Esophagus mucosa (tissue), 1 donor: Measurements from ENCODE around the gene PPP4C. TPM values are rescaled to one million over a fixed set of nuclear protein-coding genes. Genes with fewer than 3 reads are reported as not detected.

Experiments
- ATAC-seq: fragments of 200-7000 bp; cut with Tn5 transposase; one replicate; pipeline ENCODE4 v1.9.1; 2020
- total RNA-seq: library from RNA; stranded (reverse); gene quantifications from one replicate; pipeline ENCODE4 v1.2.4, GENCODE V29; 2023
- donor health status: DM: yes; HTN: yes; CAD: no.

PPP4C gene
- total RNA-seq, 1 donor from 2014 or later: 112 TPM

GRCh38 chr16:30083216-30084055, 7.6 kb downstream of the PPP4C start:
- no peak for ATAC-seq

GRCh38 chr16:30084096-30084815, 8.5 kb downstream of the PPP4C start:
- no peak for ATAC-seq

- ATAC-seq: no peak
These were observed 9.0 kb downstream of the PPP4C start for GRCh38 chr16:30084816-30085159.

- ATAC-seq: no peak
These were observed 9.5 kb downstream of the PPP4C start for GRCh38 chr16:30085247-30085646.

- ATAC-seq: no peak
These were observed 10.0 kb downstream of the PPP4C start for GRCh38 chr16:30085820-30086219.

GRCh38 chr16:30086291-30087140, 10.7 kb downstream of the PPP4C start:
- no peak for ATAC-seq

GRCh38 chr16:30087181-30087898, 11.5 kb downstream of the PPP4C start:
- ATAC-seq: no peak

GRCh38 chr16:30088237-30088831, 12.5 kb downstream of the PPP4C start:
- ATAC-seq: no peak

- ATAC-seq: no peak
These were observed 13.2 kb downstream of the PPP4C start for GRCh38 chr16:30088832-30089624.

- no peak for ATAC-seq
These were observed 15.0 kb downstream of the PPP4C start for GRCh38 chr16:30090610-30091331.

GRCh38 chr16:30091474-30092372, 15.9 kb downstream of the PPP4C start, which contains the start of gene TBX6:
TSS of gene TBX6 (minus strand) at chr16:30091924. CDS start at chr16:30091193, 731 bp downstream.
- peak; percentile 75 for ATAC-seq

- ATAC-seq: peak; percentile 22
These were observed 16.7 kb downstream of the PPP4C start for GRCh38 chr16:30092373-30093010.

GRCh38 chr16:30094541-30095165, 18.9 kb downstream of the PPP4C start:
- ATAC-seq: no peak

GRCh38 chr16:30095166-30096078, 19.6 kb downstream of the PPP4C start:
- ATAC-seq: no peak

- peak; percentile 76 for ATAC-seq
These were observed 20.5 kb downstream of the PPP4C start, which contains the start of gene YPEL3 for GRCh38 chr16:30096105-30096861. TSS of gene YPEL3 (minus strand) at chr16:30096213. CDS start at chr16:30095482, 731 bp downstream.
